Hematopoietic multipotent progenitor cell (in vitro differentiated cells): ENCODE results near the gene MYRIP. TPM values are rescaled to one million over a fixed set of nuclear protein-coding genes. Genes with fewer than 3 reads are reported as not detected.
A peak's percentile ranks its signal among the peaks of the same experiment; 100 is the strongest.

Source experiments
- DNase-seq, 3 donors: peaks; one replicate each; pipeline ENCODE4 v3.0.0-alpha.2; 2011 to 2015; ENCODE audit warnings: low read depth in 2 of 3, low spot score in 2 of 3
- total RNA-seq: library from RNA; depleted of rRNA; stranded (reverse); fragments of >200 nt; gene quantifications from one replicate; pipeline ENCODE4 v1.2.3, GENCODE V29; 2012

Gene MYRIP
- total RNA-seq, 1 donor, result under 0.01 TPM

DNA sequence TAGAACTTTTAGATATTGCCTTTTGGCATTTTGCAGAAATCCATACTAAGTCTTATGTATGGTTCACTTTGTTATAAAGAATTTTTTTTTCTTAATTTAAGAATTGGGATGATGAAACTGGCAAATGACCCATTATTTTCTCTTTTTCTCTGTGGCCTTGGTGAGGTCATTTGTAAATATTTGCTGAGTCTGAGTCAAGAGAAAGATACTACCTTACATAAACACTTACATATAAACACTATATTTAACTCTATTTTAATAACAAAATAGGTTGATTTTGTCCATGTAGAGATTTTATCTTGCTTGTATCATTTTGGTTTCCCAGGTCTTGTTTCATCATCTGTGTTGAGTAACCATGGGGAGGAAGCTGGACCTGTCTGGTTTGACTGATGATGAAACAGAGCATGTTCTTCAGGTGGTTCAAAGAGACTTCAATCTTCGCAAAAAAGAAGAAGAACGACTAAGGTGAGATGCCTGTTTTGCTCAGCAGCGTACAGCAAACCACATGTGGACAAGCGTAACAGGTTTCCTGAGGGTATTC is 91.1 kb downstream of the MYRIP start:
- no peak for DNase-seq

DNA sequence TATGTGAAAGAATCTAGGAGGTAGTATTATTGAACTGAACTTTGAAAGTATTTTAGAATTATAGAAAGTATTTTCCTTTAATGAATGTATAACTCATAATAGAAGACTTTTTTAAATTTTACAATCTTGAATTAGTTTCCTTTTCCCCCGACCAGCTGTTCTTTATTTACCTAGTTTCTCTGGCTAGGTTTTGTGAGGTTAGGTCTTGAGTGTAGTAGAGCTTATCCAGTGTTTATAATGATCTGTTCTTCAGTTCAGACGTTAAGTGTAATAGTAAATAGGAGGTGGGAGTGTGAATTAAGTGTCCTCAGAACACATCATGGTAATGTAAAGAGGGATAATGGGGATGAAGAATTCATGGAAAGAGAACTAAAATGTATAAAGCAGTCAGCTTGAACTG is 93.8 kb downstream of the MYRIP start:
- DNase-seq, result no peak

DNA sequence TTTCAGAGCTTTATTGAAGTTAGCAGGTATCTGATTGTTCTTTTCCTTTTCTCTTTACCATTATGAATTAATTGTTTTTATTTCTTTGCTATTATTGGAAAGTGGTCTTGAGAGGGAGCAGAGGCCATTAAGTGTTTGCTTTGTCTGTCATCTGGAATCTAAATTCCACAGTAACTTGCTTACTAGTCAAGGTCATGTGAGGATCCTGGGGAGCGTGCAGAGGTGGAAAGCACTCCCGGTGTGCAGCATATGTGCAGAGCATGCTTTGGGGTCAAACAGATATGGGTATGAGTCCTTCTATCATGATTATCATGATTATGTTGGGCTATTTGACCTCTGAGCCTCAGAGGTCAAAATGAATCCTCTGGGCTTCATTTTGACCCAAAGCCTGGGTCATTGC is 96.4 kb downstream of the MYRIP start:
- DNase-seq, result no peak

DNA sequence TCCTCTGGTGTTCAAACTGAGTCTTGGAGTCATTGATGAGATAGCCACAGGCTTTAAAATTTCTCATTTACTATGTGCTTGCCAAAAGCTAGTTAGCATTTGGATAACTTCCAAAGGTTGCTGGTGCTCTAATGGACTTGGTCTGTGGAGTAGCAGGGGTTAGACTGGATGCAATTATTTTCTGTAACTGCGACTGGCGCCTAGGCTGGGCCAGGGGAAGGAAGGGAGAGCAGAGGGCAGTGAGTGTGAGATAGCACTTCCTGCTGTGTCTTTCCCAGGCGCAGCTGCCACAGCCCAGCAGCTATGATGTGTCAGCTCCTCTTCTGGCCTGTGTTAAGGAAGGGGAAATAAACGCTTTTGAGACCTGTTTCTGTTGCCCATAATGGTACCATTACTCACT is 98.6 kb downstream of the MYRIP start:
- DNase-seq, result peak in 1 of 3 donors; percentile 2

DNA sequence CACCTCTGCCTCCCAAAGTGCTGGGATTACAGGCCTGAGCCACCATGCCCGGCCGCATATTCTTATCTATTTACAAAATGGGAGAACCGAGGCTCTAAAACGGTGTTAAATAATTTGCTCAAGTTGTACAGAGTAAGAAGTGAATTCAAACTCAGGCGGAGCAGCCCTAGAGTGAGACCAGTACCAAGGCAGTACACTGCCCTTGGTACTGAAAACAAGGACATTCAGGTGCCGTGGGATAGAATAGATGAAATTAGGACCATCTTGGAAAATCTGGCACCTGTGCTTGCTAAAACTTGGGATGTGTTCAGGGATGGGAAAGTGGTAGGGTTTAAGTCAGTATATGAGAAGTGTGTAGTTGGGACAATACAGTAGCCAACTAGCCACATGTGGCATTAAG is 100.7 kb downstream of the MYRIP start:
- no peak for DNase-seq

DNA sequence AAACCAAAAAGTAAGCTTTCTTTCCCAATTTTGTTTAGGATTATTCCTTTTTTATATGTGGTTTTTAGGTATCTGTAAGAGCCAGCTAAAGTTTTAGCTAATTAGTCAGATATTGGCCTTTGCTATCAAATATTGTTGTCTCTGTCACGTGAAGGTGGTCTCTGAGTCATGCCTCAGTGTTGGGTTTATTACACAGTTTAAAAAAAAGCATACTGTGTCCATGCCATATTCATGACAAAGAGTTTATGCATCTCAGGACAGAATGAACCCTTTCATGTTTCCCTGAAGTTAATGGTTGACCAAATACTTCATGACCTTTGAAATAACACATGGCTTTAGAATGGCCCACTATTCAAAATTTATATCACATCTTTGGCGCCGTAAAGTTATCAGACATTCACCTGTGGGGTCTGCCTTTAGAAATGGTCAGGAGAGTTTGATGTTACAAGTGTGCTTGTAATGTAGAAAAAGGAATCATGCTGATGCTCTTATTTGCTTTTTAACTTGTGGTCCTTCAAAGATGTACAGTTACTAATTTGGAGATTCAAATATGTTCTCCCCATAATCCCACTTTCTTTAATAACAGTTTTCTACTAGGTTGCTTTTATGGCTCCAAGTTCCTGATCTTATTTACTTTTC is 101.5 kb downstream of the MYRIP start:
- DNase-seq, result no peak

DNA sequence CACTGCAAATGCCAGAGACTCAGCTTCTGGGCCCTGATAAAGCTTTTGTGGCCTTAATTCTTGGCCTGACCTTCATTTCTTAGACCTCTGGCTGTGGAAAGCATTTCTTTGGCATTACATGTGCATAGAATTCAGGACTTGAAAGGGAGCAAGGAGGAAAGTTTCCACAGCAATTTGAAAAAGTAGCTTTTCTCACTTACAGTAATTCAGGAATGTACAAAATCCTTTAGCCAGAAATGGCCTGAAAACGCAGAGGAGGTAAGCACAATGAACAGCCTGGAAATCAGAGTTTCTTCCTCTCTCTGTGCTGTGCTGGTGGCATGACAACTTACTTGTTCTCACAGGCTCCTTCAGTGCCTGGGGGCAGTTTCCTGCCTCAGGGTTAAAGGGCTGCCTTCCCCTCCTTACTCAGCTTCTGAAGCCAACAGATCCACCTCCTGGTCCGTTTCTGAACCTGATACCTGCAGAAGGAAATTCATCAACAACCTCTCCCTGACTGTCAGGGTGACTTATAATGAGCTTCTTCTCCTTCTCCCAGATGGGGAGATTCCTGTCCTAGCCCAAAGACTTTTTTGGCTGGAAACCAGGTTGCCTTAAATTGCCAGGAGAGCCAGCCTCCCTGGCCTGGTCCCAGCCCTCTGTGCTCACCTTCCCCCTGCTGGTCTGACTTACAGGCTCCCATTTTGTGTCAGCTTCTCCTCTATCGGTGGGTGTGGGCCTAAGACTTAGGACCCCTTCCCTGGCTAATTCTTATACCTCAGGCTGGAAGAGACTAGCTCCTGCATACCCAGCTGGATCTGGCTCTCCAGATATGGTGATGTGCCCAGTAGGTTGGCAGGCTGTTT is 102.3 kb downstream of the MYRIP start:
- no peak for DNase-seq

DNA sequence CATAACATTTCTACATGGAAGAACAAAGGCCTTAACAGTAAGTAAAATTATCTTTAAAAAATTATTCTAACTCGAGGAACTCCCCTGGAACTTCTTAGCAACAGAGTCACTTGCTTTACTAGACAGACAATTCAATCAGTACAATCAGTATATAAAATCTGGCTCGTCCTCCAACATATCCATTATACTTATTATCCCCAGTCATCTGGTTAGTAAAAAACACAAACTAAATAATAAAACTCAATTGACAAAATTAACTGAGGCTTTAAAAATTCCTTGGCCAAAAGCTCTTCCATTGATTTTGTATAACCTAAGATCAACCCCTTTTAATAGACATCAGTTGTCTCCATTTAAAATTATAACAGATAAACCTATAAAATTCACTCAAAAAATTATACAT is 105.6 kb downstream of the MYRIP start:
- no peak for DNase-seq

DNA sequence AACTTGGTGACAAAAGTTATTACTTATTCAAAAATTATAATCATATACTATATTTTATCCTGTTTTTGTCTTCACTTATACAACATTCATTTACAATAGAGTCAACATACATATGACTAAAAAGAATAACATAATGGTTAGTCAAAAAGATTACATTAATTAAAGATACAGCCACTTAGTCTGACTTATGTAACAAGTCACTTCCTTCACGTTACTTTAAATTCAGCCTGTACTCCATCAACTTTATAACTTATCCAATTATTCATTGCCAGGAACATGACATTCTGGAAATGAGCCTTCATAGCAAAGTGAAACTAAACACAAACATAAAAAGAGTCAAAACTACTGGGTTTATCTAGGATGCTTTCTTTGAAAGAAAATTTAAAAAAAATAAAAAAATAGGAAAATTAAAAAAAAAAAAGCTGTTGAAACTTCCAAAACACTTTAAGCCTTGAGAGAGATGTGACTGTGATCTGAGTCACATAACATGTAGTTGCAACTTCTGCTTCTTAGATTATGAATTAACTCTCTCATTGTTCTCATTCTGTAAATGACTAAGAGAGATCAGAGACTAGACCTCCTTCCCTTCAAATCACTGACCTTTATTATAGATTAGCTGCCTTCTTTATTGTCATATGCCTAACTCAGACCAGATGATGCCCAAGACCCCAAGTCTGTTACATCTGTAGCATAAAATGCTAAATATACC is 107.8 kb downstream of the MYRIP start:
- DNase-seq, result no peak

DNA sequence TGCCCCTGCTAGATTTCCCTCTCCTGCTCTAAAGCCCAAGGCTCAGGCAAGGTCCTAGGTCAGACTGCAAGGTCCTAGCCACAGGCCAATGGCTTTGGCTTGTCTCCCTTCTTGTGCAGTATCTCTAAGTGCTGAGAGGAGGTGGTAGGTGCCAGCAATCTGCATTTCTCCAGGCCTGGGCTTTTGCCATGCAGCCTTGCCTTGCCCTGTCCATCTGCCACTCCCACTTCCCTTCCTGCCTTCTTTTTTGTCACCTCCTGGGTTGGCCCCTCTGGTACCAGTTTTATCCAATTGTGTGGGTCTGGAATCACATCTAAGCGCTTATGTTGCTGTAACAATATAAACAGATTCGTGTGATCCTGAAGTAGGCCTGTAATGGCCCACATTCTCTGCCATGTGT is 109.9 kb downstream of the MYRIP start:
- no peak for DNase-seq

DNA sequence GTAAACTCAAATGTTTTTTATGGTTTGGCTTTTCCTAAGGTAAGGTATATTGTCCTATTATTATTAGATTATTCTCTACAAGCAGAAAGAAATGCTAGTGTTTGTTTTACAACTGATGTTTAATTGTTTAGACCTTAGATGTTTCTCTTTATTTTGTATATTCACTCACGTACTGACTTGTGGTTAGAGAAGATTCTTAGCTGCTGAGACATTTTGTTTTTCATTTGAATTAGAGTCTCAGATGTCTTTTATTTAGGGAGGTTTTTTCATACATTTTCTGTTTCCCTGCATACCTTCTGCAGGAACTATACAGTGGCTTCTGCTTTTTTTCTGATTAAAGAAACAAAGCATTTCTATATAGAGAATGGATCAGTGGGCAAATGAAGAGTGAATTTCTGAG is 110.9 kb downstream of the MYRIP start:
- no peak for DNase-seq

DNA sequence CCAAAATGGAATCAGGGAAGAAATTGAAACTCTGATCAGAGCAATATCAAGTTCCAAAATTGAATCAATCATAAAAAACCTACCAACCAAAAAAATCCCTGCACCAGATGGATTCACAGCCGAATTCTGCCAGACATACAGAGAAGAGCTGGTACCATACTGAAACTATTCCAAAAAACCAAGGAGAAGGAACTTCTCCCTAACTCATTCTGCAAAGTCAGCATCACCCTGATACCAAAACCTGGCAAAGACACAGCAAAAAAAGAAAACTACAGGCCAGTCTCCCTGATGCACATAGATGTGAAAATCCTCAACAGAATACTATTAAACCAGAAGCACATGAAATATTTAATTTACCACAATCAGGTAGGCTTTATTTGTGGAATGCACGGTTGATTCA is 118.1 kb downstream of the MYRIP start:
- DNase-seq, result no peak

DNA sequence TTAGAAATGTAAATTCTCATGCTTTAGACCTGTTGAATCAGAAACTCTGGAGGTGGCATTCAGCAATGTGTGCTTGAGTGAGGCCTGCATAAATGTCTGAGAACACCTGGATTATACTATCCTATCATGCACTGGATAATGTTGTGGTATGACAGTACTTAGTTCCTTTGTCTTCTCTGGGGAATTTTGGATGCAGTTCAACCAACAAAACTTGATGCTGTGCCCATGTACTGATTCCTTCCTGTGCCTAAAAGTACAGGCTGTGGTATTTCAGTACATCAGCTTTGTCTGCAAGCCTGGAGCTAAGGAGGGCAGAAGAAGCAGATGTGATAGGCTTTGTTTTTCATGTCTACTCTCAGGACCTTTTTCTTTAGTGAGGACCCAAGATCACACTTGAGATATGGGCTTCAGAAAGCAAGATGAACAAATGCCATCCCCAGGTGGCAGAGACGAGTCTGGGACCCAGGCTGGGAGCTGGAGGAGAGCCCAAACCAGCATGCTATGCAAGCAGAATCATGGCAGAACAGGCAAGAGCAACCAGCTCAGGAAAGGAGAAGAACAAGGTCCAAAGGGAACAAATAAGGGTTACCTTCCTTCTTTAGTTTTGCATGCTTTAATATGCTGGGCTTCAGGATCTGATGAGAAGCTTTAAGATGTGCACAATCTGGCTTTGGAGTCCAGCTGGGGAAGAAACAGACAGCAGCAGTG is 124.7 kb downstream of the MYRIP start:
- no peak for DNase-seq

DNA sequence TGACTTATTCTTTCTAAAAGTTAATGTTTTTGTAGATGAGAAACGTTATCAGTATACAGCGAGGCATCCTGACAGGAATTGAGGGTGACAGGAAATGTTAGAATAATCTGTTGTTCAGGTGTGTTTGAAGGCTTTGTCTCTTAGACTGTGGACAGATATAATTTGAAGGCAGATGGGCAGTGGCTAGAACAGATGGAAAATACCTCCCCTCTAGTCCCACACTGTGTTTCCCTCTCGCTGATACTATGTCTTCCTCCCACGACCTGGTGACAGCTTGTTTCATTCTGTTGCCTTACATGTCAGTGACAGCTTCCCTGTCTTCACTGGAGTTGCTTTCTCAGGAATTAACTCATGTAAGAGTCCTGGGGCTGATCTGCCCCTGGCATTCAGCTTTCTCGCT is 125.3 kb downstream of the MYRIP start:
- no peak for DNase-seq

DNA sequence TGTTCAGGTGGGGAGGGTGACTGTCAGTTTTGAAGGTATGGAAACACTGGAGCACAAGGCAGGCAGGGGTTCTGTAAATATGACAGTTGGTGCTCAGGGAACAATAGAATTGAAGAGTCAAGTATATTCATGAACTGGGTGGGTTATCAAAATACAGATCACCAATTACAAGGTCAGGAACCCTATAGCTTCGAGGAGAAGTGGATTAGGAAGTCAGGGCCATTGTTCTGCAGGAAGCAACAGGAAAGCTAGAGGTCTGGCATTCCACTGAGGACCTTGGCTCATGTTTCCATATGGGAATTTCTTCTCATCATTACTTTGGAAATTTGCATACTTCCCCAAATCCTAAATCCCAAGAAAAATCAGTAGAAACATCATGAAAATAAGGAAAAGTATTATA is 125.9 kb downstream of the MYRIP start:
- DNase-seq, result no peak

DNA sequence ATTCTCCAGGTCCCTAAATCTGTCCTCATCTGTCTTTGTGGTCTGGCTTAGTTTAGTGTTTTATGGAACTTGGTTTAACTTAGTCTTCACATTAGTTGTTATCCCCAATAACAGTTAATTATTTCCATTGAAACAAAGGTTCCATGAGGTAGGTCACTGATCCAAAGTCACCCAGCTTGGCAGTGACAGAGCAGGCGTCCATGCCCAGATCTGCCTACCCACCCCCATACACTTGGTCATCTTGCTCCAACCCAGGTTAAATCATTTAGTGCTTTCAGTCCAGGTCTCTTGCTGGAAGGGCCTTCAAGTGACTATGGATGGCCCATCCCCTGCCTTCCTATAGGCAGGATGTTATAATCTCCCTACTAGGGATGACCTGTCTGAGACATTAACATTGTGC is 127.4 kb downstream of the MYRIP start:
- DNase-seq, result no peak

DNA sequence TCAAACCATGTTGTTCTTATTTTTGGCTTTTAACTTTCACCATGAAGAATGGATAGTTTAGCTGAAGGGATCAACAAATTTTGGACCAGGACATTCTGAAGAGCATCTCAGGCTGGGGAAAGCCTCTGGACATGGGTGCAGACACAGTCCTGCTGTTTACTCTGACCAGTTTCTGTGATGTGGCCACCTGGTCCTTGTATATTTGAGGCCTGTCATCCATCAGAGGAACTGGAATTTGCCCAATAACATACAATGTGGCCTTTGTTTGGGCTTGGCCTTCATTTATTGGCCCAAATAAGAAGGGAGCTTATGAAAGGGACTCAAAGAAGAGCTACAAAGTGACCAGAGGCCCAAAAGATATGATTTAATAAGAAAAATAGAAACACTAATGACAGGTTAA is 127.9 kb downstream of the MYRIP start:
- DNase-seq, result no peak

DNA sequence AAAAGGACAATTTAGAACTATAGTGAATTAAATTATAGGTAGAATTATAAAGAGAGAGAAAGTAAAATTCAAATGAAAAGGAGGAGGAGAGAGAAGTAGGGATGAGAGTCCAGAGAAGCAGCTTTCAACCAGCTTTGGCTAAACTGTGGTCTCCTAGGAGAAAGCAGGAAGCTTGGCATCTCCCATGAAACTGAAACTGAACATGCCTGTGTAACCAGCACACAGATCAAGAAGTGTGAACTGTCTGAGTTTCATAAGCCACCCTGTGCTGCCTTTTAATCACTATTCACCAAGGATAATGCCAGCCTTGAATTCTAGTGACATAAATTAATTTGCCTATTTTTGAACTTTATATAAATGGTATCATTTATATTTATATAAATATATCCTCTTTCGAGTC is 128.5 kb downstream of the MYRIP start:
- DNase-seq, result no peak

DNA sequence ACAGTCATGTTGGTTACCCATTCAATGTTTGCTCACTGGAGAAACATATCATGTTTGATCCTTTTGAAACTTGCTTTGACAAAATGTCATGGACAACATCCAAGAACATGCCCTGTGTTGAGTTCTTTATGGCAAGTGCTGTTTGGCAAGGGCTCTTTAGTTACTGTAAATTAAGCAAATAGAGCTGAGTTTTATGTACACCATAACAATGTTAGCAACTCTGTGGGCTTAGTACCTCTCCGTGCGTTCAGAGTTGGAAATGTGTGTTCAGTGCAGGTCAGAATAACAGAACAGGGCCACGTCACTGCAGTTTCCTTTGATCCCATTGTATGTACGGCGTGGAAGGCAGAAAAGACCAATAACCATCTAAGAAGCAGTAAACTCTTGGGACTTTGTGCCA is 132.5 kb downstream of the MYRIP start:
- no peak for DNase-seq

DNA sequence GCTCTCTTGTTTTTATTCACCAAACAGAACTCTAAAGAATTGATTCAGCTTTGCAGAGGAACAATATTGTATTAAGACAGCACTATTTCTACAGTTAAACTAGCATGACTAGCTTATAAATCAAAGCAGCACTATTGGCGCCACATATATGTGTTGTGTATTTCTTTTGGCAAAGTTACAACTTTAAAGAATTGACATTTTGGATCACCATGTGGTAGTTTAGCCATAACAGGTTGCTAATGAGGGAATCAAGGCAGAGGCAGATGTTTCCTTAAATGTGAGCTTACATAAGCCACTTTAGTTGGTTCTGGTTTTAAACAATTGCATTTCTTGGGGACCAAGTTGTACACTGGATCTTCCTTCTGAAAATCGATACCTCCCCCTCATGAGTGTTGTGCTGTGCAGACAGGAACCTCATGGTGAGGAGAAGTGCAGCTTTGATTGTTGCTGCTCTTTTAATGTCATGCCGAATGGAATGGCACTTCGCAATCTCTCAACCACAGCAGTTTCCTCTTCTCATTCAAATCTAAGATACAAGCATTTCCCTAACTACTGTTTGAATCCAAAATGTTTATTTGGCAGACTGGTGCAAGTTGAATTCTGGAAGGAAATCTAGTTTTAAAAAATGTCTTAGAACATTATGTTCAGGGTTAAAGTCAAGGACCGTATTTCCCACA is 151.2 kb downstream of the MYRIP start:
- peak in 2 of 3 donors; percentile 41 to 75 for DNase-seq
